NCI-H128 (cell line): ENCODE measurements around the gene SPAG16.

Experiments used
- DNase-seq: peaks from one replicate; lab custom pipeline; 2025; ENCODE audit not compliant: unreplicated experiment; lab: John Stamatoyannopoulos, UW

SPAG16 gene

GRCh38 chr2:213284105-213285090 lies at the start of gene SPAG16:
SPAG16 (plus strand) TSS chr2:213284464.
- DNase-seq, result peak; percentile 91

- DNase-seq, result no peak
These were observed 49.6 kb upstream of the SPAG16 start for GRCh38 chr2:213234641-213235040.

GRCh38 chr2:213235741-213236140 lies 48.5 kb upstream of the SPAG16 start:
- DNase-seq, result no peak

GRCh38 chr2:213237251-213237650 lies 47.0 kb upstream of the SPAG16 start:
- no peak for DNase-seq

GRCh38 chr2:213237787-213238186 lies 46.5 kb upstream of the SPAG16 start:
- no peak for DNase-seq

- no peak for DNase-seq
These were observed 45.3 kb upstream of the SPAG16 start for GRCh38 chr2:213238753-213239495.

- DNase-seq, result no peak
These were observed 42.4 kb upstream of the SPAG16 start for GRCh38 chr2:213241817-213242216.

GRCh38 chr2:213242653-213243052 lies 41.6 kb upstream of the SPAG16 start:
- no peak for DNase-seq

GRCh38 chr2:213243189-213244044 lies 40.8 kb upstream of the SPAG16 start:
- no peak for DNase-seq

GRCh38 chr2:213246497-213247281 lies 37.6 kb upstream of the SPAG16 start:
- DNase-seq, result peak; percentile 4

GRCh38 chr2:213247566-213247965 lies 36.7 kb upstream of the SPAG16 start:
- no peak for DNase-seq

- no peak for DNase-seq
These were observed 35.6 kb upstream of the SPAG16 start for GRCh38 chr2:213248637-213249036.

- no peak for DNase-seq
These were observed 34.8 kb upstream of the SPAG16 start for GRCh38 chr2:213249502-213249901.

GRCh38 chr2:213251618-213252017 lies 32.6 kb upstream of the SPAG16 start:
- DNase-seq, result no peak

- no peak for DNase-seq
These were observed 32.1 kb upstream of the SPAG16 start for GRCh38 chr2:213252206-213252605.

- DNase-seq, result no peak
These were observed 31.1 kb upstream of the SPAG16 start for GRCh38 chr2:213253162-213253561.

- no peak for DNase-seq
These were observed 25.0 kb upstream of the SPAG16 start for GRCh38 chr2:213259266-213259665.

- no peak for DNase-seq
These were observed 23.0 kb upstream of the SPAG16 start for GRCh38 chr2:213261237-213261636.

- DNase-seq, result no peak
These were observed 22.5 kb upstream of the SPAG16 start for GRCh38 chr2:213261715-213262114.

GRCh38 chr2:213265679-213266078 lies 18.6 kb upstream of the SPAG16 start:
- DNase-seq, result no peak
